ENCODE measurements around the gene MED12L.

Gene MED12L

GRCh38 chr3:151367448-151367847, 282.0 kb downstream of the MED12L start:
- DNase-seq (ENCODE audit: low read depth, low spot score): no peak
- no peak overlapping the region for H3K4me3 ChIP-seq (ENCODE audit: low read depth, low read length)
- POLR2A ChIA-PET: no interaction called here
- CTCF ChIA-PET: interaction anchor here (1.4 kb wide), 1 partner anchor 10 kb away, joined by 4 read pairs; no protein-coding TSS in a partner anchor
- TF ChIP-seq, protein P1, sequence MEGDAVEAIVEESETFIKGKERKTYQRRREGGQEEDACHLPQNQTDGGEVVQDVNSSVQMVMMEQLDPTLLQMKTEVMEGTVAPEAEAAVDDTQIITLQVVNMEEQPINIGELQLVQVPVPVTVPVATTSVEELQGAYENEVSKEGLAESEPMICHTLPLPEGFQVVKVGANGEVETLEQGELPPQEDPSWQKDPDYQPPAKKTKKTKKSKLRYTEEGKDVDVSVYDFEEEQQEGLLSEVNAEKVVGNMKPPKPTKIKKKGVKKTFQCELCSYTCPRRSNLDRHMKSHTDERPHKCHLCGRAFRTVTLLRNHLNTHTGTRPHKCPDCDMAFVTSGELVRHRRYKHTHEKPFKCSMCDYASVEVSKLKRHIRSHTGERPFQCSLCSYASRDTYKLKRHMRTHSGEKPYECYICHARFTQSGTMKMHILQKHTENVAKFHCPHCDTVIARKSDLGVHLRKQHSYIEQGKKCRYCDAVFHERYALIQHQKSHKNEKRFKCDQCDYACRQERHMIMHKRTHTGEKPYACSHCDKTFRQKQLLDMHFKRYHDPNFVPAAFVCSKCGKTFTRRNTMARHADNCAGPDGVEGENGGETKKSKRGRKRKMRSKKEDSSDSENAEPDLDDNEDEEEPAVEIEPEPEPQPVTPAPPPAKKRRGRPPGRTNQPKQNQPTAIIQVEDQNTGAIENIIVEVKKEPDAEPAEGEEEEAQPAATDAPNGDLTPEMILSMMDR (IDR thresholded peaks at IDR 0.05; ENCODE audit: insufficient read depth, low read length, missing control alignments): no peak

DNA sequence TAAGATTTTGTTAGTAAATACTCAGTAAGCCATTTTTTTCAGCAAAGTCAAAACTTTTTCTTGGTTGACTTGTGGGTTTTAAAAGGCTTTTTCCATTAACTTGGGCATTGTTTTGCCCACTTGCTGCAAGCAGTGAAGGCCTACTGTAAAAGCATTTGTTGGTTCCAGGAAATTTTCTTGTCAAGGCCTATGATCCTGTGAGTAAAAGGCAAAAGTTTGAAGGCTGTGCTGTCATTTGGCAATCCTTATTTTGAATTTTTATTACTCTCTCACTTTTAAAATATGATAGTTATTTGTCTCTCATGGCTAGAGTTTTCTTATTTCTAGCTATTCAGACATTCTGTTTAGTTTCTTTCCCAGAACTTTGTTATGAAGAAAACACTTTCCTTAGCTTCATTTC, 286.1 kb downstream of the MED12L start:
- no peak overlapping the region for H3K4me3 ChIP-seq (ENCODE audit: low read depth, low read length)
- ChIA-PET POLR2A (no interaction called here), CTCF (interaction anchor here (1.9 to 2.2 kb wide), 2 partner anchors 10 to 12 kb away, joined by 4 to 6 read pairs; partner anchors contain the start of gene P2RY12)
- no peak for DNase-seq (ENCODE audit: low read depth, low spot score)
- TF ChIP-seq, protein P1 (IDR thresholded peaks at IDR 0.05; ENCODE audit: insufficient read depth, low read length, missing control alignments): no peak

- ChIA-PET POLR2A (no interaction called here), CTCF (interaction anchor here (0.7 to 2.2 kb wide), 3 partner anchors 11 to 13 kb away, joined by 4 to 6 read pairs (median 4); partner anchors contain the start of gene P2RY12)
- H3K4me3 ChIP-seq (ENCODE audit: low read depth, low read length): no peak overlapping the region
- TF ChIP-seq, protein P1 (IDR thresholded peaks at IDR 0.05; ENCODE audit: insufficient read depth, low read length, missing control alignments): no peak
- no peak for DNase-seq (ENCODE audit: low read depth, low spot score)
Observed at GRCh38 chr3:151372063-151372820, 286.8 kb downstream of the MED12L start.

- H3K4me3 ChIP-seq (ENCODE audit: low read depth, low read length): no peak overlapping the region
- CTCF ChIA-PET: interaction anchor here (1.0 to 3.0 kb wide), 5 partner anchors 10 to 461 kb away, joined by 3 to 19 read pairs (median 4); no protein-coding TSS in a partner anchor
- POLR2A ChIA-PET: no interaction called here
- DNase-seq (ENCODE audit: low read depth, low spot score): no peak
- TF ChIP-seq, protein P1 (IDR thresholded peaks at IDR 0.05; ENCODE audit: insufficient read depth, low read length, missing control alignments): no peak
Observed at GRCh38 chr3:151377768-151378385, 292.4 kb downstream of the MED12L start.

GRCh38 chr3:151379083-151379734, 293.7 kb downstream of the MED12L start:
- POLR2A ChIA-PET: no interaction called here
- TF ChIP-seq, protein P1 (IDR thresholded peaks at IDR 0.05; ENCODE audit: insufficient read depth, low read length, missing control alignments): peak; percentile 62
- DNase-seq (ENCODE audit: low read depth, low spot score): no peak
- no peak overlapping the region for H3K4me3 ChIP-seq (ENCODE audit: low read depth, low read length)
- CTCF ChIA-PET: interaction anchor here (0.8 to 3.0 kb wide), 8 partner anchors 9 to 459 kb away, joined by 3 to 19 read pairs (median 3); no protein-coding TSS in a partner anchor

- H3K4me3 ChIP-seq (ENCODE audit: low read depth, low read length): no peak overlapping the region
- no peak for DNase-seq (ENCODE audit: low read depth, low spot score)
- ChIA-PET CTCF (interaction anchor here (1.8 kb wide), 1 partner anchor 13 kb away, joined by 6 read pairs; no protein-coding TSS in a partner anchor), POLR2A (no interaction called here)
- TF ChIP-seq, protein P1 (IDR thresholded peaks at IDR 0.05; ENCODE audit: insufficient read depth, low read length, missing control alignments): no peak
Observed at GRCh38 chr3:151382671-151383070, 297.2 kb downstream of the MED12L start.

All from AG04449 (cell line).